GM04504 (cell line): ENCODE results near the gene C1orf174.

Experiments used
- DNase-seq: peaks from one replicate; pipeline ENCODE4 v3.0.0-alpha.2; 2012; ENCODE audit warnings: low read depth

Gene C1orf174

DNA sequence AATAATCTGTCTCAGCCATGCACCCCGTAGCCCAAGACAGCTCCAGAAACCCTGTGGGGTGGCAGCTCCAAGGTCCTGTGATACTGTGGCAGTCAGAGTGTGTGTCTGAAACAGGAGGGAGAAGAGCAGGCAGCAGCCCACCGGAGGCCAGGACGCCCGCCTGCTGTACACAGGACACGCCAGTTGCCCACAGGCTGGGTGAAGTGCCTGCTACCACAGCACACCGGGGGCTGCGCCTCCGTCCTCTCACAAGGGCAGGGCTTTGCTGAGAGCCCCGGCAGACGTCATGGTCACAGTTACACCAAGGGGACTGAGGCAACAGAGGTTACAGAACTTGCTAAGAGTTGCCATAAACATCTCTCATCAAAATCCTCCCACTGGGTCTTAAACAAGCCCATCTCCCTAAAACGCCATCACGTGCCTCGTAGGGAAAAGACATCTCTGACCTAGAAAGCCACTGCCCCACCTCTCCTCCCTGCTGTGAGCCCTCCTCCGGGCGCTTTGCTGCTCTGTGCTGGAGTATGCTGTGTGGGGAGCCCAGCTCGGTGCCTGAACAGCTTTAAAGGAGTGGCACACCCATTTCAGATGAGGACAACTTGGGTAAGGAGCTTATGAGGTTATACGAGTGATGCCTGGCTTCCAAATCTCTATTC, 5.3 kb downstream of the C1orf174 start:
- DNase-seq, result no peak

DNA sequence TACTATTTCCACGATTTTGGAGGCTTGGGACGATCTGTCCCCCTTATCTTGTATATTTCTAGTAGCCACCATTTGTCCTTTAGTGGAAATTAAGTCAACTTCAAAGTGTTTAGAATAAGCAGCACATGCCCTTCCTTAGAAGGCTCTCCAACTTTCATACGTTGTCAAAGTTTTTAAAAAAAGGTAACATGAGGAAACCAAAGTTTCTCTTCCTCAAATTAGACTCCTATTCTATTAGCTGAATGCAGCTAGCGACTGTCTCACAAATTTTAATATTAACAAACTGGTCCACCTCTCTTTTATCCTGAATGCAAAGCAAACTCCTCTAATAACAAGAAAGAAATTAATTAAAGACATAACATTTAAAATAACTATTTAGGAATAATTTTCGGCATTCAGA, 6.9 kb downstream of the C1orf174 start:
- DNase-seq, result no peak

DNA sequence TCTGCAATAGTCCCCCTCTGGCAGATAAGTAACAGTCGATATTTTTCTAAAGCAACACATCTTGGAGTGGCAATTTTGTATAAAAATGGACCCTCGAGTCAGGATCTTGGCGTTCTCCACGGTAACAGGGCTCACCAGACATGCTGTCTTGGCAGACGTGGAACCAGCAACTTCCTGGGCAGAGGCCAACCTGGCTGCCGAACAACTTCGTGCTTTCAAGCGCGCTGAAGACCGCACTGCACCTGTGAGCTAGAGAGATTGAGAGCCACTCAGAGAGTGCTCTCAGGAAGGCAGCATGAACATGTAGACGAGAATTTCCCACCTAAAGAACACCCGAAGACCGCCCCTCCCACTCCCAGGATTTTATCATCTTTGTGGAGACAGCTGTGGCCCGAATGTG, 7.3 kb downstream of the C1orf174 start:
- no peak for DNase-seq

DNA sequence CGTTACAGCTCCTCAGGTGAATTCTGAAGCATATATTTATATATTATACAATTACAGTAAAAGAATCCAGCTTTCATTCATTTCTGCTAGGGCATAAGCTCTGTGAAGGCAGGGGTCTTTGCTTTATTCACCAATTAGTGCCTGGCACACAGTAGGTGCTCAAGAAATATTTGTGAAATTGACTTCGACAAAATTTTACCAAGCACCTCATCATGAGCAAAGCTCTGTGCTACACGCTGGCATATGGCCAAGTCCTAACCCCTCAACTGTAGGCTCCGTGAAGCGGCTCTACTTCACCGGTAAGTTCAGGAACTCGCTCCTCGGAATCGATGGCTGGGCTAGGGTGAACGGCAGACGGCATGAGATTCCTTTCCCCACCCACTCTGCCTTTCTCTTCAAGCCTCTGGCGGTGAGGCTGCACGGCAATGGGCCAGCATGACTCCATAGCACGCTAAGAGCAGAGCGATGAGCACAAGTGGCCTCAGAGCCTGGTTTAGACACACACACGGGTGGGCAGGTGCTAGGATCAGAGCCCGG, 8.7 kb downstream of the C1orf174 start:
- DNase-seq, result no peak

DNA sequence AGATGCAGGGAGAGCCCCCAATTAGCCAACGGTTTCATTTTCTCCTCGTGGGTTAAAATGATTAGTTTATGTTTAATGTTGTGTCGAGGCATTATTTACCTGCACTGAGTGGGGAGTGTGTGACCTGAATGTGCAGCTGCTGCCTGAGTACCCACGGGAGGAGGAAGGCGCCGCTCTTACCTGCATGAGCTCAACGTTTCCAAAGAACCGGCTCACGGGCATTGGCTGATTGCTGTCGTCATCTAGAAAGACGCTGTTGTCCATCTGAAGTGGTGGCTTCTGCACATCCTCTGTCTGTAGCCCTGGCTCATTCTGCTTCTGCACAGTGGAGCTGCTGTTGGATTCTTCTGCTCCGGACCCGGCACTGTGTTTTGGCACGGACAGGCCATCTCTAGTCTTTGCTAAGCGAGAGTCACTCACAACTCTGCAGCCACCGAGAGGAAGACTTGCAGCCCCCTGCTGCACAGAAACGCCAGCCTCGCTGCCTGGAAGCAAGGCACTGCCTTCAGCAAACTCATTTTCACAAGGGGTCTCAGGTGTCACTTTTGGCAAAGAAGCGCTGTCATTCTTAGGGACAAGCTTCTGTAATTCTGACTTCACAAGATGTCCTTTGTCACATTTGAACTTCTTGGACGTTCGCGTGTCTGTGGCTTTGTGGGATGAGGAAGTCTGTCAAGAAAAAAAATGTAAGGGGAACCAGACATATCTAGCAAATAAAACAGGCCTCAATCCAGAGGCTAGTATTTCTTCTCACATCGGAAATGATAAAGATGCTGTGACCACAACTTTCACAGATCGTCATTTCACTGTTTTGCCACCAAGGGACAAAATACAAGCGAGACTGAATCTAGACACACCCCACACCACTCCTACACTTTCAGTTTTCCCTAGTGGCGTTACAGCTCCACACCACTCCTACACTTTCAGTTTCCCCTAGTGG, 9.4 kb downstream of the C1orf174 start:
- no peak for DNase-seq

DNA sequence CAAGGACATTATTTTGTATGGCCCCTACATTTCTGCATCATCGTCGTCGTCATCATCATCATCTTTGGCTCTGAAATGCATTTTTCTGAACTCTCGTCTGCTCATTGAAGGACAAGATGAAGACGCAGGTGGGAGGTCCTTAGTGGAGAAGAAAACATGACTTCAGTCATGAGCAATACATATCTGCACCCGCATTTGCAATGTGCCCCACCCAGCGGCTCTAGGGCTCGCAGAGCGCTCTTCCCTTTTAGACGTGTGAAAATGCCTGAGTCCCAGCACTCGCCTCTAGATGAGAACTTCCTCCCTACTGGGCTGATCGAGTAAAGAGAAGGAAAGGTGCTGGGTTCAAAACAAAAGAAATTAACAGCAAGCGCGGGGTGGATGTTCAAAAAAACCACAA, 10.1 kb downstream of the C1orf174 start:
- no peak for DNase-seq

DNA sequence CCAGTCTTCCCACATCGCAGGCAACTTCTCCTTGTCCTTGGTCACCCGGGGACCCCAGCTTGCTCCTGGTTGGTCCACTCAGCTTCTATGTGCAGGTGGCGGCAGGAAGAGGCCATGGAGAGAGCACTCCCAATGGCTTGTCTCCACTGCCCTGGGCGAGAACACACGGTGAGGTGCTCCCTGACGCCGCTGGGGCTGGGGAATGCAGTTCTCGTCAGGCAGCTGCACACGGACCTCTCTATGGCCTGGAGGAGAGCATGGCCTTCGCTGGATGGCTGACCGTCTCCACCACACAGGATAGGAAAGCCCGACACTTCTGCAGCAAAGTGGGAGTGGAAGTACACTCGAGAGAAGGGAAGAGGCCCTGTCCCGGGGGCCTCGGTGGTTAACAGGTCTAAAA, 11.8 kb downstream of the C1orf174 start:
- no peak for DNase-seq

DNA sequence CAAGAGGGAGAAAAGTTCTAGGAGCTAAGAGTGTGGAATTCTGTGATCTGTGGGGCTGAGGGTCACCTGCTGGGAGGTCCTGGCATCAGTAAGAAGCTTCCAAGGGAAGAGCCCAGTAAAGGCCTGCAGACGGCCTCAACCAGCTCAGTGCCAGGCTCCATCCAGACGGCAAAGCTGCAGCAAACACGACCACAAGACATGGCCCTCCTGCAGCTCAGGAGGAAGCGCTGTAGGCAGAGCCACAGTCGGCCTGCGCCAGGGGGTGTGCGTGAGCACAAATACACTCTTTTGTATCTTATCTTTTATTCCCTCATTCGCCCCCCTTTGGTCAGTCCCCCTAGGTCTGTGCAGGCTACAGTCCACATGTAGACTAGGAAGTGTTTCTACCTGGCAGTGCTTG, 13.4 kb downstream of the C1orf174 start:
- DNase-seq, result no peak

DNA sequence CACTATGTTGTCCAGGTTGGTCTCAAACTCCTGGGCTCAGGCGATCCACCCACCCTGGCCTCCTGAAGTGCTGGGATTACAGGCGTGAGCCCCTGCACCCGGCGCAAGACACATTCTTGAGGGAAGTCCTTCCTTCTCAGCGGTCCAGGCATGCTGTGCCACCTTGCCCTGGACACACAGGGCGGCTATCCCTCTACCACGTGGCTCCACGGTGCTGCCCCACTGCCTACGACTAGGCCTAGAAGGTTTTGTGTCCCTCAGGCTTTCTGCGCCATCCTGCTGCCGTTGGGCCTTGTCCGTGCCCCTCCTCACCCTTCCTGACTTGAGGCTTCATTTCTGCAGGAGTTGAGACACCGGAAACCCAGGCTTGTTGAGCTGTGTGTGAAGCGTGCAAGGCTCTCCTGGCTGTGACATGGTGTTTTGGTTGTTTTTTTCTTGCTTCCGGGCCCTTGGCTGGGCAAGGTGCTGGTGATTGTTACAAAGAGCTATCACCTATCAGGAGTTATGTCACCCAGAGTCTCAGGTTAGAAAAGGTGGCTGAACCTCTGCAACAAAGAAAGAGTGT, 13.9 kb downstream of the C1orf174 start:
- DNase-seq, result no peak

DNA sequence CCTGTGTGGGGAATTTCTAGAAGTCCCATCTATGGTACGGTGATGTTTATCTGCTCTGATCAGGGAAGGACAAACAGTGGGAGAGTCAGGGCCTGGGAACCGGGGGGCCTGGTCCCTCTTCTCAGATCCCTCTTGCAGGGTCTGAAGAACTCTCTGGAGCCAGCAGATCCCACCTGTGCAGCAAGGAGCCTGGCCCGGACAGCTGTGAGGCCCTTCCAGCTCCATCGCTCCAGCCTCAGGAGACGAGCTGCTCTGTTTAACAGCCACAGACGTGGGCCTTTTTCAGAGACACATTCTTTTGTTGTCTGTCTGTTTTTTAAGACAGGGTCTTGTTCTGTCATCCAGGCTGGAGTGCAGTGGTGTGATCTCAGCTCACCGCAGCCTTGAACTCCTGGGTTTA, 14.5 kb downstream of the C1orf174 start:
- DNase-seq, result no peak

DNA sequence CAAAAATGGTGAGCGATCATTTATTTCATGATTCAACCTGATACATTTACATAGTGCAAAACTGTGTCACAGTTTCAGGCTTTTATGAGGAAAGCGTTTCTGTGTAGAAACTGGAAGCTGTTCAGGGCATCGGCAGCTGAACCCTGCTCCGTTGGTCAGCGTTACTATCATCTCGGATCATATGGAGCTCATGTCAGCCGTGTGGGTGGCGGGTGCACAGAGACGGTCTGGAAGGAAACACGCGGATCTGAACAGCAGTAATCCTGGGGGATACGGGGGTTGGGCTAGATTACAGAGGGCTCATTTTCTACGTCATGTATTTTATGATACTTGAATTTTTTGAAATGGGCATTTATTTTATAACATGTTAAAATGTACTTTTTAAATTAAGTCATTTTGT, 15.1 kb downstream of the C1orf174 start:
- no peak for DNase-seq

DNA sequence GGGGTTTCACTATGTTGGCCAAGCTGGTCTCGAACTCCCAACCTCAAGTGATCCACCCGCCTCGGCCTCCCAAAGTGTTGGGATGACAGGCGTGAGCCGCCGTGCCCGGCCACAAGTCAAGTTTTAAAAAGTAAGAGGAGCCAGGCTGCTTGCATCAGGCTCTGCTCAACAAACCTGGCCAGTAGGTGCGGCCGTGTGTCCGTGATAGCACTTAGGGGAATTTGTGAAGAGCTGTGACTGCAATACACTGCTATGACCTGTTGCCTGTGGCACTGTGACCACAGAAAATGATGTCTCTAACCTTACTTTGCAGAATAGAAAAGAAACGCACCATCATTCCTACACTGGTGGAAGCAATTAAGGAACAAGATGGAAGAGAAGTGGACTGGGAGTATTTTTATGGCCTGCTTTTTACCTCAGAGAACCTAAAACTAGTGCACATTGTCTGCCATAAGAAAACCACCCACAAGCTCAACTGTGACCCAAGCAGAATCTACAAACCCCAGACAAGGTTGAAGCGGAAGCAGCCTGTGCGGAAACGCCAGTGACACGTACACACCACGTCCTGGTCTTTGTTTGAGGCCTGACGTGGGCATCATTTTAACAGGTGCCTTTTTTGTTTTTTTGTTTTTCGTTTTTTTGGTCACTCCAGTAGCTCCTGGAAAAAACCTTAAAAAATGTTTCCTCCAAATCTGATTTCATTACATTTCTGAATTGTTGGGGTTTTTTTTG, 16.7 kb downstream of the C1orf174 start:
- DNase-seq, result no peak

DNA sequence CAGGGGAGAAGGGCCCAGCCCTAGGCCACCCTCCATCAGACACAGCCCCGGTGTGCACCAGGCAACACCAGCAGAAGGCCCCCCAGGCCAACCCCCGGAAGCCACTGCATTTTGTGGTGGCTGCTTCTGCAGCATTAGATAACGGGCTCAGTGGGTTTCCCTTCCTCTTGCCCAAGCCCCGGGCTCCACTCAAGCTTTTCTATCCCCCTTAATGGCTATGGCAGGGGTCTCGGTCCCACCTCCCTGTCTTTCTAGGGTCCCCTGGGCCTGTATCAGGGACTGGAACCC, 18.9 kb downstream of the C1orf174 start:
- DNase-seq, result no peak

DNA sequence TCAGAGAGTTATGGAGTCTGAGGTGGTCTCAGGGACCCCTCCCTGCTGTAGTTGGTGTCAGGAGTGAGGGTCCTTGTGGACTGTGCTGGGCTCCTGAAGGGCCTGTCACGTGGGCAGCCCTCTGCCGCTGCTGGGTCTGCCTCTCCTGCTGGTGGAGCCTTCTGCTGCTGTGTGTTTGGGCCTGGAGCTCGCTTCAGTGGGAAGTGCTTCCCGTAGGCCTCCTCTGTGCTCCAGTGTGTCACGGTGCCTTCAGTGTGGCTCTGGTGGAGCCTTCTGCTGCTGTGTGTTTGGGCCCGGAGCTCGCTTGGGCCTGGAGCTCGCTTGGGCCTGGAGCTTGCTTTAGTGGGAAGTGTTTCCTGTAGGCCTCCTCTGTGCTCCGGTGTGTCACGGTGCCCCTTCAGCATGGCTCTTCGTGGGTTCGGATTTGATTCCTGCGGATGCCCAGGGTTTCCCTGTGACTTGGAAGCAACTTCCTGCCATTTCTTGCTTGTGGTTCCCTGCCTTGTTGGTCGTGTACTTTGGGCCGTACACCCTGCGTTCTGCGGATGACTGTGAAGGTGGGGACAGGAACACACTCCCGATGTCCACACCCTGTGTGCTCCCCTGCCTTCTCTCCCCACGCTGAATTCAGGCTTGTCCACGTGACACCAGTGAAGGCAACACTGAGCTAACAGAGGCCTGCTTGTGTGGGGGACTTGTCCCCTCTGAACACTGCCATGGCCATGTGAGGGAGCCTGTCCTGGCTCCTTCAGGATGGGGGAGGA, 19.5 kb downstream of the C1orf174 start:
- DNase-seq, result no peak

DNA sequence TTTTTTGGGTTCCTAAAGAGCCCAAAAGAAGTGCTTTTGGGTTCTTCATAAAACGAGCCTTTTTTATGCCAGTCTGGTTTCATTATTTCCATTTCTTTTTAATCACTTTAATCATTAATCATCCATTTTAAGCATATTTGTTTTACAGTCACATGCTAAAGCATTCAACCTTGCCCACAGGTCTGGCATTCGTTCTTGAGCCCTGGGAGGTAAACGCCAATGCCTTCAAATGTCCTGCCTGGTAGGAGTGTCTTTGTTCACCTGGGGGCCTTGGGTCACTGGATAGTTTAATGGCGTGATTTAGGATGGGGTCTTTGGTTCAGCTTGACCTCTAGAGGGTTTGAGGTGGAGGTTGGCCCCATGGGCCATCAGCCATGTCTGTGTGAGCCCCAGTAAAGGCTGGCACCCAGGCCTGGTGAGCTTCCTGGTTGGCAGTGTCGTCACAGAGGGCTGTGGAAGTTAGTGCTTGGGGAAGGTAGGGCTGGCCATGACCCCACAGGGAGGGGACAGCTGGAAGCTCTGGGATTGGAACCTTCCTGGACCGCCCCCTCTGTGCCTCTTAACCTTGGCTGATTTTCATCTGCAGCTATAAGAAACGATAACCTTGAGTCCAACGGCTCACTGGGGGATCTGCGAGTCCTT, 20.2 kb downstream of the C1orf174 start:
- no peak for DNase-seq

DNA sequence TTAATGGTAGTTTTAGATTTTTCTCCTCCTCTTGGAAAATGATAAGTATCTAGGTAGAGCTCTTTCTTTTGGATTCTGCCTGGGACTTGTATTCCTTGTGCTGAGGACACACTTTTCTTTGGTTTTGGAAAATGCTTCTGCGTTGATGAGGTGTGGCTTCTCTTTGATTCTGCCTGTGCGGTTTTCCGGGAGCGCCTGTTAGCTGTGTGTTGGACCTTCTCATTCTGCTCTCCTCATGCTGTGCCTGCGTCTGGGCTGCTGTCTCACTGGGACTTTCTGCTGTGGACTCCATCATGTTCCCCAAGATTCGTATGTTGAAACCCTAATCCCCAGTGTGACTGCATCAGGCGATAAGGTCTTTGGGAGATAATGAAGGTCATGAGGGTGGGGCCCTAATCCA, 21.0 kb downstream of the C1orf174 start:
- no peak for DNase-seq

DNA sequence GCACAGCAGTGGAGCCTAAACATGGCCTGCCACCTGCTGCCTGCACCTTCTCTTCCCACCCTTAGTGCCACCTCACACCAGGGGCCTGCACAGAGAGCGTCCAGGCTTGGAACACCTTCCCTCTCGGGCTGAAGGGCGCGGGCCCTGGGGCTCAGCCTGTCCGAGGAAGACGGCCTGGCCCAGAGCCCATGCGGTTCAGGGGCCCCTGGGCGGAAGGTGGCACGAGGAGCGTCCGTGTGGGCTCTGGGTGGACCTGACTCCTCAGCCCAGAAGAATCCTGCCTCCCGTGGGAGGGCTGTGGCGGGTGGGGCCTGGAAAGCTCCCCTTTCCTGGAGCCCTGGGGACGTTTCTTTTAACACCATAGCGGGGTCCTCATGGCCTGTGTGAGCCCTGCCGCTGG, 23.4 kb downstream of the C1orf174 start:
- no peak for DNase-seq

DNA sequence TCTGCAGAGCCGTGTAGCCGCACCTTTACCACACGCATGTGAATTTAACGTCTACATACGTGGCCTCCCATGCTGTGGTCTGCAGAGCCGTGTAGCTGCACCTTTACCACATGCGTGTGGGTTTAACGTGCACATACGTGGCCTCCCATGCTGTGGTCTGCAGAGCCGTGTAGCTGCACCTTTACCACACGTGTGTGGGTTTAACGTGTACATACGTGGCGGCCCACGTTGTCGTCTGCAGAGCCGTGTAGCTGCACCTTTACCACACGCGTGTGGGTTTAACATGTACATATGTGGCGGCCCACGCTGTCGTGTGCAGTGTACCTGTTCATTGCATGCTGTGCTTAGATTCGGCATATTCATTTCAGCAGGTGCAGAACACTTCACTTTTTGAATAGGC, 25.3 kb downstream of the C1orf174 start:
- DNase-seq, result no peak

DNA sequence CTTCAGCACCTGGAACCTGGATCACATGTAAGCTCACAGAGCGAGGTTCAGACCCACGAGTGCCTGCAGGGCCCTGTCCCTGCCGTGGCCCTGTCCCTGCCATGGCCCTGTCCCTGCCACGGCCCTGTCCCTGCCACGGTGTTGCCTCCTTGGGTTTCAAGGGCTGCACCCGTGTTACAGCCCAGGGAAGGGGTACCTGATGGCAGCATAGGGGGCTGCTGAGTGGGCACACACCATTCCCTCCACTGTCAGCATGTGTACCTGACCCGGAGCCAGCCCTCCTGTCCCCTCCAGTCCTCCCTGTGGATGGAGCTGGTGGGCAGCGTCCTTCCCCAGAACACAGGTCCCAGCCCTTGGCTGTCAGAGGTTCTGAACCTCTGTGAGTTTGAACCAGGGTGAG, 27.5 kb downstream of the C1orf174 start:
- no peak for DNase-seq

DNA sequence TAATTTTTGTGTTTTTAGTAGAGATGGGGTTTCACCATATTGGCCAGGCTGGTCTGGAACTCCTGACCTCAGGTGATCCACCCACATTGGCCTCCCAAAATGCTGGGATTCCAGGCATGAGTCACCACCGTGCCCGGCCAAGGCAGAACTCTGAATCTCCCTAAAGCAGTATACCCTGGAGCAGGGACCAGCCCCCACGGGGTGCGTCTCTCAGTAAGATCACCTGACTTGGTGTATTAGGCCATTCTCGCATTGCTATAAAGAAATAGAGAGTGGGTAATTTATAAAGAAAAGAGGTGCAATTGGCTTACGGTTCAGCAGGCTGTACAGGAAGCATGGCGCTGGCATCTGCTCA, 28.6 kb downstream of the C1orf174 start:
- DNase-seq, result no peak

DNA sequence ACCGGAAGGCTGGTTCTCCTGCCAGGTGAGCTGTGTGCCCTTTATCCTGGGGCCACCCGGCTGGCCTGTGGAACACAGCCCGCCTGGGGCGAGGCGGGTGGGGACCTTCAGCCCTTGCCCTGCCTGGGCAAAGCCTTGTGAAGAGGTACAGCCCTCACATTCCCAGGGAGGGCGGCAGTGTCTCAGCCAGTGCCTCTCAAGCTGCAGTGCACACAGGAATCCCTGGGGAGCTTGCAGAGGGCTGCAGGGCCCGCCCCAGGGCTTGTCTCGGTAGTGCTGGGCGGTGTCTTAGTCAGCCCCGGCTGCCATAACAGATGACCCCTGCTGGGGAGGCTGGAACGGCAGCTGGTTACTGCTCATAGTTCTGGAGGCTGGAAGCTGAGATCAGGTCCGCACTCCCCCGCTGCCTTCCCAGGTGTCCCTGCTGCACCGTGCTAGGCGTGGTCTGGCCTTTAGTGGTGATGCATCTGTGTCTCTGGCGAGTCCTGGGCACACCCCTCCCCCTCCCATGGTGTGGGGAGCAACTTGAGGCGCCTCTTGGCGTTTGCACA, 30.2 kb downstream of the C1orf174 start:
- DNase-seq, result no peak
